Stimulated activated effector memory CD8-positive, alpha-beta T cell treated with anti-CD3 and anti-CD28 coated beads, Interleukin-12 subunit alpha, Interleukin-12 subunit beta, amount 100 ng/mL, for 72 hours (primary cell): Measurements from ENCODE around the gene POU6F2.

ENCODE experiments used
- ATAC-seq: fragments of 150-1000 bp; cut with Tn5 transposase; 2 replicates; pipeline ENCODE4 v1.10.0; 2021
- DNase-seq, 2 donors: peaks; one replicate each; pipeline ENCODE4 v3.0.0; 2021 to 2022; ENCODE audit warnings: low spot score in 2 of 2
- H3K27ac Mint-ChIP-seq: one replicate; pipeline ENCODE4 v1.8.0; 2022; ENCODE audit warnings: mild to moderate bottlenecking, mixed read lengths
- H3K36me3 Mint-ChIP-seq: one replicate; pipeline ENCODE4 v1.8.0; 2022; ENCODE audit warnings: mild to moderate bottlenecking, mixed read lengths
- H3K4me1 Mint-ChIP-seq: one replicate; pipeline ENCODE4 v1.8.0; 2022; ENCODE audit warnings: mixed read lengths
- H3K4me3 Mint-ChIP-seq: one replicate; pipeline ENCODE4 v1.8.0; 2022; ENCODE audit warnings: mild to moderate bottlenecking, mixed read lengths
- H3K9me3 Mint-ChIP-seq: one replicate; pipeline ENCODE4 v1.8.0; 2022; ENCODE audit warnings: mixed read lengths

The POU6F2 gene

DNA sequence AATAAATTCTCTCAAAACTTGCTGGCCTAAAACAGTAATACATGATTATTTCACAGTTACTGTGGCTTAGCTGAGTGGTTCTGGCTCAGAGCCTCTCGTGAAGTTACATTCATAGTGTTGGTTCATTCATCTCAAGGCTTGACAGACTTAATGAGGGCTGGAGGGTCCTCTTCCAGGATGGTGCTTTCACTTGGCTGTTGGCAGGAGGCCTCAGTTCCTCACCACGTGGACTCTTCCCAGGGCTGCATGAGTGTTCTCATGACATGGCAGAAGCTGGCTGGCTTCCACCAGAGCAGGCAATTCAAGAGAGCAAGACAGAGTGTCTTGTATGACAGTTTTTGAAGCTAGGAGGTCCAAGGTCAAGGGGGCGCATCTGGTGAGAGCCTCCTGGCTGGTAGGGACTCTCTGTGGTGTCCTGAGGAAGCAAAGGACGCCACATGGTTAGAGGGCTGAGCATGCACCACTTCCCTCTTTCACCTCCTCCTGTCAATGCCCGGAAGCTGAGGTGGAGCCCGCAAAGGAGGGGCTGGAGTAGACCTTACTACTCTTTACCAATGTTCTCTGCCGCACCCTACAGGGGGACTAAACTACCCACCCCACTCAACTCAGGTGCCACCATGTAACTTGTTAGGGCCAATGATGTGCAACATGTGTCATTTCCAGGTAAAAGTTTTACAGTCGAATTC is 530.3 kb downstream of the POU6F2 start:
- Mint-ChIP-seq H3K4me3 (no peak overlapping the region), H3K4me1 (peaks cover 11% of the 10 kb centered on the region), H3K9me3 (no peaks in the 10 kb centered on the region), H3K27ac (no peak overlapping the region), H3K36me3 (no peaks in the 10 kb centered on the region)
- peak; percentile 22 for ATAC-seq
- DNase-seq = no peak

DNA sequence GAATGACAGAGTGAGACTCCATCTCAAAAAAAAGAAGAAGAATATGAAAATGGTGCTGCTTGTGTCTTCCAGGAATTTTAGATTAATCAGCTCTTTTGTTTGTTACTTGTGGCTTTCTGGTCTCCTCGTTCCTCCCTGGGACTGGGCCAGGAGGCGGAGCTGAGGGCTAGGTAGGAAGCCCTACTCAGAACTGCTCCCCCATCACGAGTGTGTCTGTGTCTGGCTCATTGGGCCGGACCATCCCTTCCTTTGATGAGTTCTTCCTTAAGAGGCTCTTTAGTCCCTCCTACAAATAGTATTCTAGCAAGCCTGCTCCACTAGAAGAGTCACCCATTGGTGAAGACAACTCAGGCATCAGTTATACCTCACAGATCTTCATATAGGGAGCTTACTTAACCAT is 531.7 kb downstream of the POU6F2 start:
- DNase-seq (no peak), ATAC-seq (peak; percentile 56)
- no peaks in the 10 kb centered on the region for H3K36me3 Mint-ChIP-seq
- peaks cover 11% of the 10 kb centered on the region for H3K4me1 Mint-ChIP-seq
- no peak overlapping the region for H3K4me3 Mint-ChIP-seq
- H3K27ac Mint-ChIP-seq = no peak overlapping the region
- H3K9me3 Mint-ChIP-seq = no peaks in the 10 kb centered on the region

DNA sequence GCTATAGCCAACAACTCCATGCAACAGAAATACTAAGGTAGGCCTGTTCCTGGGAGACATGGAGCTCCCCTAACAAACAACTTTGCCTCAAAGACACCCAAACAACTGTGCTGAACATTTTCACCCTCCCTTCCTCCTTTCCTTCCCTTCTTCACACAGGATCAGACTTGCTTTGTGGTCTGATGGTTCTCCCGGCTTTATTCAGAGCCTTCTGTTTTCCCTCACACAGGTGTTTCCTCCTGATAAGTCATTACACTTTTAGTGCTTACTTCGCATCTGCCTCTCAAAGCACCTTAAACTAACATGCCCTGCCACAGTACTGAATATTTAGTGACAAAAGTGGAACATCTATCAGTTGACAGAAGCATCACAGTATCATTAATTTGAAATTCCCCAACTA is 532.2 kb downstream of the POU6F2 start:
- Mint-ChIP-seq H3K9me3 (no peaks in the 10 kb centered on the region), H3K27ac (no peak overlapping the region), H3K4me1 (peaks cover 11% of the 10 kb centered on the region), H3K4me3 (no peak overlapping the region), H3K36me3 (no peaks in the 10 kb centered on the region)
- ATAC-seq = no peak
- DNase-seq = no peak

DNA sequence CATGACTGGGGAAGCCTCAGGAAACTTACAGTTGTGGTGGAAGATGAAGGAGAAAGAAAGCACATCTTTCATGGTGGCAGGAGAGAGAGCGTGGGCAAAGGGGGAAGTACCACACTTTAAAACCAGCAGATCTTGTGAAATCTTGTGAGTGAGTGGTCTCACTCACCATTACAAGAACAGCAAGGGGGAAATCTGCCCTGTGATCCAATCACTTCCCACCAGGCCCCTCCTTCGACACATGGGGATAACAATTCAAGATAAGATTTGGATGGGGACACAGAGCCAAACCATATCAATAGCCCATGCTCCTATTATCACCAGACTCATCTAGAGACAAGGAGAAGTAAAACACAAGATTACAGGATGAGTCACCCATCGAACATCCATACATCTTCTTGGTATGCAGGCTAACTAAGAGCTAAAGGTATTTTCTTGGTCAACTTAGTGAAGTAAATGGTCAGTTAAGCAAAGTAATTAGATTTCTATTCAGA is 533.2 kb downstream of the POU6F2 start:
- H3K9me3 Mint-ChIP-seq = no peaks in the 10 kb centered on the region
- ATAC-seq (peak; percentile 70), DNase-seq (no peak)
- no peak overlapping the region for H3K4me3 Mint-ChIP-seq
- H3K36me3 Mint-ChIP-seq = no peaks in the 10 kb centered on the region
- H3K27ac Mint-ChIP-seq = no peak overlapping the region
- H3K4me1 Mint-ChIP-seq = peaks cover 11% of the 10 kb centered on the region

DNA sequence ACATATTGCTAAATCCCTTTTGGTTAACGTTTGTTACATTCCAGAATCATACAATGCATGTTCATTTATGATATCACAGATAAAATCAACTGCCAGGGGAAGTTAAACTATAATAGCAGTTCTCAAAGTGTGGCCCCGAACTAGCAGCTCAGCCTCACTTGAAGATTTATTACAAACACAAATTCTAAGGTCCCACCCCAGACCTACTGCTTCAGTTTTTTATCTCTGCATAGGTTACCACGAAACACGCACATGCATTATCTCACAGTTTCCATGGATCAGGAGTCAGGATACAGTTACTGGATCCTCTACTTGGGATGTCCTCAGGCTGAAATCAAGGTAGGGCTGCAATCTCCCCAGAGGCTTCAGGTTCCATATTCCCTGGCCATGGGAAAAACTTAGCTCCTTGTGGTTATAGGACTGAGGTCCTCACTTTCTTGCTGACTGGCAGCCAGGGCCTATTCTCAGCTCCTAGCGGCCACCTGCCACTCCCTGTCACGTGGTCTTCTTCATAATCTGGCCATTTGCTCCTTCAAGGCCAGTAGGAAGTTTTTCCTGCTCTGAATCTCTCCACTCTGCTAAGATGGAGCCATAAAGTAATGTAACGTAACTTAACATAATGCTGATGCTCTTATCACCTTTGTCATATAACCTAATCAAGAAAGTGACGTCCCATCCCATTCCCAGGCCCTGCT is 538.0 kb downstream of the POU6F2 start:
- no peaks in the 10 kb centered on the region for H3K9me3 Mint-ChIP-seq
- ATAC-seq = no peak

DNA sequence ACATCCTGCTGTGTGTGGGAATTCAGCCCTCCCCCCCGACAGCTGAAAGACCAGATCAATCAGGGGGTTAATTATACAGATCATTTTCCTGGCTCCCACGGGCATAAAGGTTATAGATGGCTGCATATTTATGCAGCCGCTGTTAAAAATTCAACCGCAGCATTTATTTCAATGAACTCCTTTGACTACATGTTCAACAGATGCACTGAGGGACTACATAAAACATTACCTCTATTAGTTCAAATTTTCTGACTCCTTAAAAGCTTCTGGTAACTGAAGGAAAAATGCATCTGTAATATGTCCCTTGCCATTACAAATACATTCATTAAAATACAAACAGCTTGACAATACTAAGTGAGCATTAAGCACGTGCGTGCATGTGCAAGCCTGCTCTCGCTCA is 538.8 kb downstream of the POU6F2 start:
- Mint-ChIP-seq H3K4me3 (no peak overlapping the region), H3K4me1 (no peaks in the 10 kb centered on the region), H3K36me3 (no peaks in the 10 kb centered on the region), H3K27ac (no peak overlapping the region), H3K9me3 (no peaks in the 10 kb centered on the region)
- no peak for DNase-seq
- no peak for ATAC-seq

More for the DNA sequence above, 538.0 kb downstream of the POU6F2 start:
- no peak for DNase-seq
- H3K36me3 Mint-ChIP-seq = no peaks in the 10 kb centered on the region
- no peaks in the 10 kb centered on the region for H3K4me1 Mint-ChIP-seq
- no peak overlapping the region for H3K4me3 Mint-ChIP-seq
- no peak overlapping the region for H3K27ac Mint-ChIP-seq

DNA sequence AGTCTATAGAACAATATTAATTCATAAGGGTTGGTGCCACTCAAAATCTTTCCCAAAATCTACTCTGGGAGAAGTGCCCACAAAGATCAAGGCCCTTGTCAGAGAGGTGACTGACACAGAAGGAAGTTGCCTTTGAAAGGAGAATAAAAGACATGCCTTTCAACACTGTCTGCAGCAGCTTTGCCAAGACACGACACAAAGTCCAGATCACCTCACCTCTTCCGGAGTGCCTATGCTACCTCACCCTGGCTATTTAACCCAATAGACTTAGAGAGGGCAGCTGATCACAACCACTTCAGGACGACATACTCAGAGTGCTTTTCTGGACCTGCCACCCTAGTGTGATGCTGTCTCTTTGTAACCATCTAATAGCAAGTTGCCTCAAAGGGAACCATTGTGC is 539.5 kb downstream of the POU6F2 start:
- Mint-ChIP-seq H3K4me3 (no peak overlapping the region), H3K9me3 (no peaks in the 10 kb centered on the region), H3K36me3 (no peaks in the 10 kb centered on the region), H3K27ac (no peak overlapping the region), H3K4me1 (no peaks in the 10 kb centered on the region)
- DNase-seq (no peak), ATAC-seq (peak; percentile 29)
